ENCODE results near the gene ADAP1. TPM values are rescaled to one million over a fixed set of nuclear protein-coding genes. Genes with fewer than 3 reads are reported as not detected.

The ADAP1 gene
- total and polyA plus RNA-seq, 2 of the 13 experiments (the other 11 are each of a cell fraction or from before 2014, with no cell fraction given), result 10.5 to 24.6 TPM

DNA sequence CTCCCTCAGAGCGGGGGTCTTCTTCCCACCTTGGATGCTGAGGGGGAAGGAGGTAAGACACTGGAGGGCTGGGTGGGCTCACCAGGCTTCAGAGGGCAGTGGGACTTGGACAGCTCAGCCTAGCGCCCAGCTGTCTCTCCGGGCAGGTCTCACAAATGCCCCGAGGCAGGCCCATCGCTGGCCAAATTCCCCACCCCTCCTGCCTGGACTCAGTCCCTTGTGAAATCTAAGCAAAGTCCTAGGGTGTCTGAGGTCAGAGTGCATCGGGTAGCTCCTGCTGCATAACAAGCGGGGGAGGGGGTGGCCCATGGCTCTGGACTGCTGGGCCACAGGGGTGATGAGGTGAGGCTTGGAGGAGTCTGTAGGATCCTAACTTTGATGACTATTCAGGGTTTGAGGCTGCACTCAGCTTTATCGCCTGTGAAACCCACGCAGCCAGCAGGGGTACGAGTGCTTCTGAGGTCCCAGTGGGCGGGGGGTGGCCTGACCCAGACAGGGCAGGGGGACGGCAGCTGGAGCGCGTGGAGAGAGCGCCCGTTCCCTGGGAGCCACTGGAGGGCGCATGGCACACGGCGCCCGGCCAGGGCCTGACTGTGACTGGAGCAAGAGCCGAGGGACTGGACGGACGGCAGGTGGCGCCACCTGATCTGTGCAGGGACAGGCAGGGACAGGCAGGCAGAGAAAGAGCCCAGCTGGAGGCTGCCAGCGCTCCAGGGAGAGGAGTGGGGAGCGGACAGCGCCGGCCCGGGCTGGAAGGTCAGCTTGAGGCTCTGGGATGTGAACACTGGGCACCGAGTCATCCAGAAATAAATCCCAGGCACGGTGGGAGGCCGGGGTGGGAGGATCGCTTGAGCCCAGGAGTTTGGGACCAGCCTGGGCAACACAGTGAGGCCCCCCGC is 38.5 kb upstream of the ADAP1 start (continued):
- no peak for TF ChIP-seq TEF (CRISPR knock-in tag; IDR thresholded peaks at IDR 0.05)
- TF ChIP-seq PAXIP1 (CRISPR knock-in tag; conservative IDR thresholded peaks at IDR 0.05), result peak; percentile 92
- TF ChIP-seq JUND (CRISPR knock-in tag; IDR thresholded peaks at IDR 0.05), result peak; percentile 87
- TF ChIP-seq ZNF670 (CRISPR knock-in tag; IDR thresholded peaks at IDR 0.05; ENCODE audit: borderline replicate concordance), result peak; percentile 81
- no peak for TF ChIP-seq ZNF30 (CRISPR knock-in tag; IDR thresholded peaks at IDR 0.05)
- TF ChIP-seq XRCC5 (optimal IDR thresholded peaks at IDR 0.05; ENCODE audit: low read length), result peak; percentile 98
- TF ChIP-seq JUNB (CRISPR knock-in tag; IDR thresholded peaks at IDR 0.05; ENCODE audit: borderline replicate concordance), result no peak
- peak; percentile 18; the same call in 1 of the 2 replicates for TF ChIP-seq RFXAP (CRISPR knock-in tag; IDR thresholded peaks at IDR 0.05; ENCODE audit: borderline replicate concordance)
- no peak for TF ChIP-seq ZNF737 (CRISPR knock-in tag; IDR thresholded peaks at IDR 0.05; ENCODE audit: borderline replicate concordance)
- no peak for TF ChIP-seq CSRNP2 (CRISPR knock-in tag; conservative IDR thresholded peaks at IDR 0.05; ENCODE audit: low read depth)
- TF ChIP-seq ZNF772 (CRISPR knock-in tag; IDR thresholded peaks at IDR 0.05), result peak; percentile 96
- TF ChIP-seq U2AF1 (optimal IDR thresholded peaks at IDR 0.05; ENCODE audit: low read depth, low read length), result no peak
- TF ChIP-seq ZNF589 (CRISPR knock-in tag; conservative IDR thresholded peaks at IDR 0.05), result peak; percentile 7
- TF ChIP-seq RBAK (CRISPR knock-in tag; IDR thresholded peaks at IDR 0.05), result peak; percentile 100
- TF ChIP-seq ZSCAN31 (CRISPR knock-in tag; IDR thresholded peaks at IDR 0.05; ENCODE audit: low read depth), result peak; percentile 91
- TF ChIP-seq MAFK (conservative IDR thresholded peaks at IDR 0.05 in 1 of 2, IDR thresholded peaks at IDR 0.05 in 1 of 2; ENCODE audit: low read length in 2 of 2), result no peak
- no peak for TF ChIP-seq PHB2 (IDR thresholded peaks at IDR 0.05; ENCODE audit: partially characterized antibody)
- no peak; the same call in 1 of the 2 replicates for TF ChIP-seq ZNF615 (CRISPR knock-in tag; IDR thresholded peaks at IDR 0.05; ENCODE audit: borderline replicate concordance)
- TF ChIP-seq ZBTB8A (CRISPR knock-in tag; IDR thresholded peaks at IDR 0.05; ENCODE audit: borderline replicate concordance, low read depth), result peak; percentile 92; the same call in 1 of the 2 replicates
- TF ChIP-seq SRSF9 (IDR thresholded peaks at IDR 0.05; ENCODE audit: borderline replicate concordance, insufficient read depth, low read depth, low read length, poor library complexity, severe bottlenecking), result no peak
- peak; percentile 80 for TF ChIP-seq ZNF343 (CRISPR knock-in tag; IDR thresholded peaks at IDR 0.05)
- no peak for TF ChIP-seq TOPORS (CRISPR knock-in tag; IDR thresholded peaks at IDR 0.05)
- TF ChIP-seq RBM39 (IDR thresholded peaks at IDR 0.05; ENCODE audit: low read depth, low read length, poor library complexity, severe bottlenecking), result peak; percentile 72
